Hematopoietic multipotent progenitor cell treated with erythropoietin and hydrocortisone succinate and interleukin-3 and kit ligand, for 8 days (in vitro differentiated cells): ENCODE measurements around the gene AJM1.
"Not testable (repeated sequence)": the region's sequence is repeated elsewhere in the genome, so short reads cannot be mapped to it uniquely, and the experiment has no call there.

ENCODE experiments used
- DNase-seq: peaks from one replicate; pipeline ENCODE4 v3.0.0-alpha.2; 2015

AJM1 gene

DNA sequence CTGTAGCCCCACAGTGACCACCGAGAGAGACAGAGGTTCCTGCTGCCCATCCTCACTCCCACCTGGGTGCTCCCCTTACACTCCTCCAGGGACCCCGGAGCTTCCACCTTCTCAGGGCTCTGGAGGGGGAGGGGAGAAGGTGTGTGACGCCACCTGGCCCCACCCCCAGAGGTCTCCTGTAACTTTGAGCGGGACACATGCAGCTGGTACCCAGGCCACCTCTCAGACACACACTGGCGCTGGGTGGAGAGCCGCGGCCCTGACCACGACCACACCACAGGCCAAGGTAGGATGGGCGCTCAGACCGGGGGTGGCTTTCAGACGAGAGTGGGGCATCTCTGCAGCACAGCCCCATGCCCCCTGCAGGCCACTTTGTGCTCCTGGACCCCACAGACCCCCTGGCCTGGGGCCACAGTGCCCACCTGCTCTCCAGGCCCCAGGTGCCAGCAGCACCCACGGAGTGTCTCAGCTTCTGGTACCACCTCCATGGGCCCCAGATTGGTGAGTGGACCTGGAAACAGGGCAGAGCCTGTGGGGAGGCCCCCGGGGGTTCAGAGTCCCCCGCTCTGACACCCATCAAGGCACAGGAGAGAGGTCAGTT lies 14.4 kb downstream of the AJM1 start:
- DNase-seq = no peak

DNA sequence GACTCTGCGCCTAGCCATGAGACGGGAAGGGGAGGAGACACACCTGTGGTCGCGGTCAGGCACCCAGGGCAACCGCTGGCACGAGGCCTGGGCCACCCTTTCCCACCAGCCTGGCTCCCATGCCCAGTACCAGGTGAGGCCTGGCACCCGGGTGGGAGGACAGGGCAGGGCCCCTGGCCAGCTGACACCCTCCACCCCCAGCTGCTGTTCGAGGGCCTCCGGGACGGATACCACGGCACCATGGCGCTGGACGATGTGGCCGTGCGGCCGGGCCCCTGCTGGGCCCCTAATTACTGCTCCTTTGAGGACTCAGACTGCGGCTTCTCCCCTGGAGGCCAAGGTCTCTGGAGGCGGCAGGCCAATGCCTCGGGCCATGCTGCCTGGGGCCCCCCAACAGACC lies 14.9 kb downstream of the AJM1 start:
- DNase-seq = no peak

DNA sequence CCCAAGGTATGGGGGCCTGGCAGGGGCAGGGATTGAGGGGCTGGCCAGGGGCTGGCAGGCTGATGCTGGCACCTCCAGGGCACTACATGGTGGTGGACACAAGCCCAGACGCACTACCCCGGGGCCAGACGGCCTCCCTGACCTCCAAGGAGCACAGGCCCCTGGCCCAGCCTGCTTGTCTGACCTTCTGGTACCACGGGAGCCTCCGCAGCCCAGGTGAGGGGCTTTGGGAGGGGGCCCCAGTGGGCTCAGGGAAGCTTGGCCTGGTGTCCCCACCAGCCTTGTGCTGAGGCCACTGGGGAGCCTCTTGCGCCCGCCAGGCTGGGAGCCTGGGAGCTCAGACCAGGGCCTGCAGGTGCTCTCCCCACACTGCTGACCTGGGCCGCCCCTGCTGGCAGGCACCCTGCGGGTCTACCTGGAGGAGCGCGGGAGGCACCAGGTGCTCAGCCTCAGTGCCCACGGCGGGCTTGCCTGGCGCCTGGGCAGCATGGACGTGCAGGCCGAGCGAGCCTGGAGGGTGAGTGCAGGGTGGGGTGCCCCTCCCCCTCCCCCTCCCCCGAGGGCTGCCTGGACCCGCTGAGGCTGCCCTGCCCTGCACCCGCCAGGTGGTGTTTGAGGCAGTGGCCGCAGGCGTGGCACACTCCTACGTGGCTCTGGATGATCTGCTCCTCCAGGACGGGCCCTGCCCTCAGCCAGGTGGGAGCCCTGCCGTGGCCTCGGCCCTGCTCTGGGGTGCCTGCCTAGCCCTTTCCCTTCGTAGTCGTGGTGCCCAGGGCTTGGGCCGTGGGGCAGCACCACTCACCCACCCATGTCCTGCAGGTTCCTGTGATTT lies 15.5 kb downstream of the AJM1 start:
- DNase-seq = no peak

- no peak for DNase-seq
These were observed 16.2 kb downstream of the AJM1 start for GRCh38 chr9:136858452-136858843.

GRCh38 chr9:136858844-136859757 lies 16.8 kb downstream of the AJM1 start:
- peak; percentile 43 for DNase-seq

DNA sequence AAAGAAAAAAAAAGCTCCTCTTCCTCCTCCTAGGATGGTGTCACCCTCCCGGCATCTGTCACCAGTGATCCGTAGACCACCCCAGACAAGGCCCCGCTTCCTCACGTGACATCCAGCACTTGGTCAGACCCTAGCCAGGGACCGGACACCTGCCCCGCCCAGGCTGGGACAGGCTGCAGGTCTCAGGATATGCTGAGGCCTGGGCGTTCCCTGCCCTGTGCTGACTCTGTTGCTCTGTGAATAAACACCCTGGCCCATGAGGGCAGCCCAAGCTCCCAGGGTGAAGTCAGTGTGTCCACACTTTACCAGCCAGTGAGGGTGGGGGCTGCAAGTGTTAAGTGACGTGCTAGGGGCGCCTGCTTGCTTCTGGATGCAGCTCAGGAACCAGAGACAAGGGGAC lies 18.3 kb downstream of the AJM1 start:
- DNase-seq = no peak

DNA sequence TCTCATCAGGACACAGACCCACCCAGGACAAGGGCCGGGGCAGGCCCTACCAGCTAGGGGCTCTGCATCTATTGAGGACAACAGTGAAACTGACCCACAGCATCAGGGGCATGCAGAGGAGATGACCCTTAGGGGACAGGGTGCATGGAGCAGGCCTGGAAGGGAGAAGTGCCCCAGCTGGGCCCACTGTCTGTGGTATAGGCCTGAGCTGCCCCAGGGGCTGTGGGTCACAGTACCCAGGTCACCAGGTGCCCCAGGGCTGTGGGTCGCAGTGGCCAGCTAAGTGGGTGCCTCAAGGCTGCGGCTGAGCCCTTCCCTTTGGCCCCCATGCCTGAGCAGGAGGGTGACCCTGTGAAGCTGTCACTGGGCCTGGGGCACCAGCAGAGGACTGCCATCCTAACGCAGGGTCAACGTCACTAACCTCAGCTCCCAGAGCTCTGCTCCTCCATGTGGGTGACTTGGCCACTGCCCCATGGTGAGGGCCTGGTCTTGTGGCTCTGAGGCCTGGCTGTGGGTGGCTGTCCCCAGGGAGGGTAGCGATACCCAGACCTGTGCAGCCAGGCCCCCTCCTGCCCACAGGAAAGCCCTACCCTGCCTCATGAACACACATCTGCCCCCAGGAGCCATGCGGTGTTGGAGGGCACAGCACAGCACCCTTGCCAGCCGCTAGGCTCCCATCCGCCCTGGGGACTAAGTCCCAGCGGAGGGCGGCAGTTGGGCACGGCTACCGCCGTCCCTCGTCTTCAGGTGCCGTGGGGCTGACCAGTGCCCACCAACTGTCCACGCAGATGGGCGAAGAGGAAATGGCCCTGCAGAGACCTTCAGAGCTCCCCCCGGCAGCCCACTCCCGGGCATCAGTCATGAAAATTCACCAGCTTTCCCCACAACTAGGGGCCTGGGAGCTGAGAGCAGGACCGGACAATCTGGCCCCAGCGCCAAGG lies 18.9 kb downstream of the AJM1 start:
- DNase-seq = no peak

- DNase-seq = no peak
These were observed 19.7 kb downstream of the AJM1 start for GRCh38 chr9:136861874-136862457.

DNA sequence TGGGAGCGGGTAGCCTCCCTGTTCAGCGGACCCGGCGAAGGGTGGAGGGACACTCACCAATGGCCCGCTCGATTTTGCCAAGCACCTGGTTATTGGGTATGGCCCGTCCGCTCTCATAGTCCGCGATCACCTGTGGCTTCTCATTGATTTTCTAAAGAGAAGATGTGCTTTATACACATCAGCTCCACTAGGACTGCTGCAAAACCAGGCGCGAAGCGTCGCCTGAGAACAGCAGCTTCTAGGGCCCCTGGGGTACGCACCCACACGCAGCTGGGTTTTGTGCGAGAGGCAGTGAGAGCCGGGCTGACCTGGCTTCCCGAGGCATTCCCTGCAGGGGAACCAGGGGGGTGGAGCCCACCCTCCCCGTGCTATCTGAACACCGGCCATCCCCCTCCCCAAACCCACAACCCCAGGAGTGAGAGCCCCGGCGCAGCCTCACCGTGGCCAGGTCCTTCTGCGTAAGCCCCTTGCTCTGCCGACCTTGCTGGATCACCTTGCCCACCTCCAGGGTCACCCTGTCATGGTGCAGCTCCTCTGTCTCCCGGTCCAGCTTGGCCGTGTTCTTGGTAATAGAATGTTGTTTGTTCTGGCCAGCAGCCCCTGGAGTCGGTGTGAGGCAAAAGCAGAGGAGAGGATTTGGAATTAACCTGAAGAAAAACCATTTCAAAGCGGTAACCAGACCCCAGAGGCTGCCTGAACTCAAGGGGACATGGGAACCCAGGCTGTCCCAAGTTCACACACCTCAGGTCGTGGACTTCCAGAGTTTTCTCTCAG lies 20.8 kb downstream of the AJM1 start:
- DNase-seq = no peak

DNA sequence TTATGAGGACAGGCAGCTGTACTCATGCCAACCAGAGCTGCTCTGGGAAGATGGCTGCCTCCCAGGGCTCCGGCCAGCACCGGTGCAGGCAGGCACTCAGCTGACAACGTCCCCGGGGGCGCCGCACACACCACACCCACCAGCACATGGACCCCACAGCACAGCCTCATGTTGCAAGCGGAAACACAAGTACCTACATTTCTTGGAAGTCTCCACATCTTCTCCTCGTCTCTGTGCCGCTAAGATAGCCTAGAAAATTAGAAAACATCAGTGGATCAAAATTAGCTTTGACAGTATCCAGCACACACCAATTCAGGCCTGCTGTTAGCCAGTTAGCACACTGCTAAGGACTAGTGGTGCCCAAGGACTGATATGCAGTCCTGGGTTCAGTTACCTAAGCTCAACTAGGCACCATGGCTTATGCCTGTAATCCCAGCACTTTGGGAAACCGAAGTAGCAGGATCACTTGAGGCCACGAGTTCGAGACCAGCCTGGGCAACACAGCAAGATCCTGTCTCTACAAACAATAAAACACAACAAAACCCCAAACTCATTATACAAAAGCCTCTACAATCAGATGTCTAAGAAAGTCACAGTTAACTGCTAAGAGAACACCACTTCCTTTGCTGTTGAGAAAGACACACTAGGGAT lies 21.5 kb downstream of the AJM1 start:
- no peak for DNase-seq

- no peak for DNase-seq
These were observed 22.9 kb downstream of the AJM1 start for GRCh38 chr9:136865041-136865767.

DNA sequence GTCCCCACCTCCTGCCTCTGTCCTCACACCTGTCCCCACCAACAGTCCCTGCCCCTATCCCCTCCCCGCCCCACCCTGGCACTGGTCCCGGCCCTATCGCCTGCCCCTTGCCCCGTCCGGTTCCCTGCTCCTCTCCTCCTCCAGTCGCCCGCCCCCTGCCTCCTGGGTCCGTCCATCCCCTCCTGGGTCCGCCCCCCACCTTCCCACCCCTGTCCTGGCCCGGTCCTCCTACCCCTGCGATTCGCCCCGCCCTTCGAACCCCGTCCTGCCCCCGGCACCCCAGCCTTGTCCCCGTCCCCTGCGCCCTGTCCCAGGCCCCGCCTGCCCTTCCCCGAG lies 23.5 kb downstream of the AJM1 start:
- no peak for DNase-seq

DNA sequence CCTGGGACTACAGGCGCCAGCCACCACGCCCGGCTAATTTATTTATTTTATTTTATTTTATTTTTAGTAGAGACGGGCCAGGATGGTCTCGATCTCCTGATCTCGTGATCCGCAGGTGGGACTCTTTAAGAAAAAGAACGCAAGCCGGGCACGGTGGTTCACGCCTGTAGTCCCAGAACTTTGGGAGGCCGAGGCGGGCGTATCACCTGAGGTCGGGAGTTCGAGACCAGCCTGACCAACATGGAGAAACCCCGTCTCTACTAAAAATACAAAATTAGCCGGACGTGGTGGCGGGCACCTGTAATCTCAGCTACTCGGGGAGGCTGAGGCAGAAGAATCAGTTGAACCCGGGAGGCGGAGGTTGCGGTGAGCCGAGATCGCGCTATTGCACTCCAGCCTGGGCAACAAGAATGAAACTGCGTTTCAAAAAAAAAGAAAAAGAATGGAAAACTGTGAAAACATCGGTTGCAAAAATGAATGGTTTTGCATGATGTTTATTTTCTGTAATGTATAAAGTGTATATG lies 24.7 kb downstream of the AJM1 start:
- DNase-seq = not testable (repeated sequence)

DNA sequence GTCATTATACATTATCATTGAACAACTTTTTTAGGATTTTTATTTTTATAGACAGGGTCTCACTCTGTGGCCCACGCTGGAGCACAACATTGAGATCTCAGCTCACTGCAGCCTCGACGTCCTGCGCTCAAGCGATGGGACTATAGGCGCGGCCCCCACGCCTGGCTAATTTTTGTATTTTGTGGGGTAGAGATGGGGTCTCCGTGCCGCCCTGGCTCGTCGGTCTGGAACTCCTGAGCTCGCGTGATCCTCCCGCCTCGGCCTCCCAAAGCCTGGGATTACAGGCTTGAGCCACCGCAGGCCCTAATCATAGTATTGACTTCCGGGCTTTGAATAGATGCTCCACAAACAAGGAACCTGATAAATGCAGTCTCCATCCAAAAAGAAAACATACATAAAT lies 25.2 kb downstream of the AJM1 start:
- DNase-seq = no peak

GRCh38 chr9:136867917-136868316 lies 25.6 kb downstream of the AJM1 start:
- DNase-seq = no peak

DNA sequence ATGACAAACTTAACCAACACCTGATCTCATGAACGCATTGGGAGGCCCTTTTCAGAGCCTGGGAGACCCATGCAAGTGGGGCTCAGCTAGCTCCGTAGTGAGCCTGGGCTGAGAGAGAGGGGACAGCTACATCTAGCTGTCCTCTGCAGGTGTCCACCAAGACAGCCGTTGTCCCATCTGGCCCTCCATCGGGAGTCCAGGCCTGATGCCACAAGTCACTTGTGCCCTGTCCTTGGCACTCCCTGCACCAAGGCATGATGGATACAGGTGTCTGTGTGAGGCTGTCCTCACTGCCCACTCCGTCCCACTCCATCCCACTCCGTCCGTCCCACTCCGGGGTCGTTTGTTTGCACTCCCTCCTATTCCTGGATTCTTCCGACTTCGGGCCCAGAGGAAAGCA lies 26.4 kb downstream of the AJM1 start:
- DNase-seq = no peak

DNA sequence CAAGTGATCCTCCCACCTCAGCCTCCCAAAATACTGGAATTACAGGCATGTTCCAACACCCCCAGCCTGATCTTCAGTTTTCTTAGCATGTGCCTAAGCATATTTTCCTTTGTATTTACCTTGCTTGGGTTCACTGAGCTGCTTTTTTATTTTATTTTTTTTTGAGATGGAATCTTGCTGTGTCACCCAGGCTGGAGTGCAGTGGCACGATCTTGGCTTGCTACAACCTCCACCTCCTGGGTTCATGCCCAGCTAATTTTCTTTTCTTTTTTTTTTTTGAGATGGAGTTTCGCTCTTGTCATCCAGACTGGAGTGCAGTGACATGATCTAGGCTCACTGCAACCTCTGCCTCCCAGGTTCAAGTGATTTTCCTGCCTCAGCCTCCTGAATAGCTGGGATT lies 27.3 kb downstream of the AJM1 start:
- DNase-seq = not testable (repeated sequence)

DNA sequence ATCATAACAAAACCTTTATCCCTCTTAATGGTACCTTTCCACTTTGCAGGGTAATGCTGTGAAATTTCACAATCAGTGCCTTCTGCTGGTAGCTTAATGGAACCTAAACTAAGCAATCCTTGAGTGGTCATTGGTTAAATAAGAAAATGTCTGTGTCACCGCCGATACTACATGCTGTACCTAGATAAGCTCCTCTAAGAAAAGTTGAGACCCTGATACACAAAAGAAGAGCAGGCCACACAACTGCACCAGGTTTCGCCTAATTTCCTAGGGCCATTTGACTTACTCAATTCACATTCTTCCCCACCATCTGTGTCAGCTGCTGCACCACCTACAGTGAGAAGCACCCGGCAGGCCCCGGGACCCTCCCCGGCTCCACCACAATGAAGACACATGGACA lies 32.9 kb downstream of the AJM1 start:
- DNase-seq = no peak

DNA sequence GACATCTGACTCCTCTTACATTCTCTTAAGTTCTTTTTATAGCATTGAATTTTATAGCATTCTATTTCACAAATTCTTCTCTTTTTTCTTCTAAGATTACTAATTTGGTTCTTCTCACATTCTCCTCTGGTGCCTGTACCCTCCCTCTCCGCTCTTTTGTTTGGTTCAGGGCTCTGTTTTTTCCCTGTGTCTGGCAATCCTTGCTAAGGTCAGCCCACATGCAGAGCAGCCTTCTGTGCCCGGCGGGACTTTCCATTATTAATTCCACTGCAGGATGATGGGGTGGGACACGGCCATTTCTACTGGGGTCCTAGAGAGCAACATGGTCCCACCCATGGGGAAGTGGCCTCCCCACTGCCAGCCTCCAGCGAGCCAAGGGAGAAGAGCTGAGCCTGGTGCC lies 34.2 kb downstream of the AJM1 start:
- DNase-seq = no peak

DNA sequence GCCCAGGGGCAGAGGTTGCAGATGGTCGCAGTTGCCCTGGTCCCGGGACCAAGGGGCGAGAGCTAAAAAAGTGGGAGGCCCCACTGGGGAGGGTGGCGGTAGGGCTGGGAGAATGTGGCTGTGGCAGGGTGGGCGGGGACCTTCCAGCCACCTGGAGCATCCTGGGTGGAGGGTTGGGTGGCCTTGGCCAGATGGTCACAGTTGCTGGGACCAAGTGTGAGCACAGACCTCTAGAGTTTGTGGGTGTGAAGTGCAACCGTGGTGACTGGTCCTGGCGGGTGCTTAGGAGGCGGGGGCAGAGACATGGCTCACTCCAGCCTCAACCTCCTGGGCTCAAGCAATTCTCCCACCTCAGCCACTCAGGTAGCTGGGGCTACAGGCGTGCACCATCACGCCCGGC lies 38.4 kb downstream of the AJM1 start:
- DNase-seq = no peak
